ENCODE results near the gene GOPC. TPM values are rescaled to one million over a fixed set of nuclear protein-coding genes. Genes with fewer than 3 reads are reported as not detected.

GOPC gene
- total RNA-seq, 1 experiment from 2014 or later: 24.2 TPM

DNA sequence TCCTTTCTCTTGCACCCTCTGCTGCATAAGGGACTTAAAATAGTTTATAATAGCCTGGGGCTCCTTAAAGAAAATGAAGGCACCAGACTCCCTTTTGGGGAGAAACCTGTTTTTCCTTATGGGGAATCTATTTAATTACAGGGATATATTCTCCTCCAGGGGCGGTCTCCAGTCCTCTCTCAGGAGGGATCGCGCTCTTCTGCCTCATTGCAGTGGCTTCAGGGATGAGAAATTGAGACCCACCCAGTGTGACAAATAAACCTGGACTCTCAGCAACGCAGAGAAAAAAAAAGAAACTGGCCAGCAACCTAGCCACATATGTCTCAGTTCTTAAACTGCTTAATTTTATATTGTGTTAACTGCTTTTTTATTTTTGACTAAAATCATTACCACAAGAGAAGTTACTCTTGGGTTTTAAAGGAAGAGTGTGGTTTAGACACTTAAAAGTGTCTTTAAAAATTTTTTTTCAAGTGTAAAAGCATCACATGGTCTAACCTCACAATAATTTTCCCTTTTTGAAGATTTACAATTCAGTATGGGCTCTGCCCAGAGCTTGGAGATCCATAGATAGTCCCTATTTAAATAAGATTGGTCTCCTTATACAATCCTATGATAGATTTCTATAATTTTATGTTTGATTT lies 11.7 kb upstream of the GOPC start:
- no peaks in the 10 kb centered on the region for H3K9me3 ChIP-seq (ENCODE audit: control insufficient read depth in 1 of 2, insufficient read depth in 1 of 2, low read depth in 1 of 2, low read length in 2 of 2)
- DNase-seq (ENCODE audit: low read depth, low spot score): no peak
- no peaks in the 10 kb centered on the region for H4K20me1 ChIP-seq (ENCODE audit: insufficient read depth)
- no peak overlapping the region for H3K4me3 ChIP-seq (replicated peaks in 1 of 2; ENCODE audit: low read depth in 1 of 2, low read length in 2 of 2)
- no TSS peak for BruUV-seq (replicated peaks)
- peaks cover 0 to 14% of the 10 kb centered on the region in 2 experiments; a peak in 1 of 4 replicates for H3K4me1 ChIP-seq (ENCODE audit: control insufficient read depth in 1 of 2, insufficient read depth in 2 of 2, low read length in 2 of 2)
- no peaks in the 10 kb centered on the region for H3K9me2 ChIP-seq (ENCODE audit: insufficient read depth)
- intact Hi-C loops (cut with micrococcal nuclease): no loop called here
- no peaks in the 10 kb centered on the region for H3K79me2 ChIP-seq (ENCODE audit: insufficient read depth, low read length)
- no peaks in the 10 kb centered on the region for H3K36me3 ChIP-seq (ENCODE audit: control insufficient read depth in 1 of 2, insufficient read depth in 2 of 2, low read length in 2 of 2)
- RAD21 ChIA-PET (ENCODE audit: low non-redundant PET in 1 of 2, low total read pairs in 2 of 2, uncharacterized antibody in 2 of 2, unreplicated experiment in 2 of 2): no interaction called here
- H3K27ac ChIP-seq (ENCODE audit: low read depth, low read length): no peak overlapping the region
- no peak for TF ChIP-seq ELF1 (IDR thresholded peaks at IDR 0.05; ENCODE audit: borderline replicate concordance, low read depth)
- TF ChIP-seq MAX (IDR thresholded peaks at IDR 0.05): no peak
- TF ChIP-seq CEBPB (IDR thresholded peaks at IDR 0.05; ENCODE audit: low read depth): no peak
- no peak for TF ChIP-seq ZFX (IDR thresholded peaks at IDR 0.05)
- TF ChIP-seq SRF (IDR thresholded peaks at IDR 0.05; ENCODE audit: low read depth): no peak
- no peak for TF ChIP-seq FOSL1 (IDR thresholded peaks at IDR 0.05; ENCODE audit: low read depth)
- TF ChIP-seq YY1 (IDR thresholded peaks at IDR 0.05; ENCODE audit: extremely low read depth, insufficient replicate concordance, low read depth, low read length): no peak
- no peak for TF ChIP-seq REST (IDR thresholded peaks at IDR 0.05; ENCODE audit: low read depth)
- TF ChIP-seq POLR2A (IDR thresholded peaks at IDR 0.05; ENCODE audit: borderline replicate concordance, extremely low read depth, insufficient read depth, insufficient read length): no peak
- TF ChIP-seq, protein P1, sequence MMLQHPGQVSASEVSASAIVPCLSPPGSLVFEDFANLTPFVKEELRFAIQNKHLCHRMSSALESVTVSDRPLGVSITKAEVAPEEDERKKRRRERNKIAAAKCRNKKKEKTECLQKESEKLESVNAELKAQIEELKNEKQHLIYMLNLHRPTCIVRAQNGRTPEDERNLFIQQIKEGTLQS (IDR thresholded peaks at IDR 0.05): no peak
- TF ChIP-seq SP1 (IDR thresholded peaks at IDR 0.05; ENCODE audit: low read depth): no peak
- TF ChIP-seq ZBTB33 (IDR thresholded peaks at IDR 0.05; ENCODE audit: extremely low read depth, insufficient replicate concordance, low read length): no peak
- TF ChIP-seq POLR2AphosphoS5 (IDR thresholded peaks at IDR 0.05; ENCODE audit: low read depth, low read length): no peak
- no peak for TF ChIP-seq RAD21 (IDR thresholded peaks at IDR 0.05; ENCODE audit: low read depth)
- TF ChIP-seq ZNF274 (IDR thresholded peaks at IDR 0.05; ENCODE audit: low read depth, low read length): no peak
- no peak for TF ChIP-seq JUND (IDR thresholded peaks at IDR 0.05)
- no peak overlapping the region for H3K9ac ChIP-seq (ENCODE audit: low read length)
- no peak overlapping the region for H2AFZ ChIP-seq (ENCODE audit: low read depth, low read length, poor library complexity, severe bottlenecking)
- POLR2A ChIA-PET: no interaction called here
- no peaks in the 10 kb centered on the region for H3K27me3 ChIP-seq (ENCODE audit: insufficient read depth, low read length)
- 0 out of 2 replicates have a peak overlapping the region, but pooled peaks have one; percentile 13 for H3K4me2 ChIP-seq (ENCODE audit: low read length)
- ATAC-seq: no peak
- CTCF ChIA-PET: no interaction called here
